GM12873 (cell line): ENCODE measurements around the gene DUS1L.

ENCODE experiments used
- TF ChIP-seq, protein P1 (sequence below): IDR thresholded peaks from 2 replicates; pipeline ENCODE4 v1.5.1; 2012; ENCODE audit warnings: low read depth, mild to moderate bottlenecking, moderate library complexity, low read length, control low read depth; ENCODE audit not compliant: insufficient read depth; ENCODE audit errors: missing control alignments

Gene DUS1L

DNA sequence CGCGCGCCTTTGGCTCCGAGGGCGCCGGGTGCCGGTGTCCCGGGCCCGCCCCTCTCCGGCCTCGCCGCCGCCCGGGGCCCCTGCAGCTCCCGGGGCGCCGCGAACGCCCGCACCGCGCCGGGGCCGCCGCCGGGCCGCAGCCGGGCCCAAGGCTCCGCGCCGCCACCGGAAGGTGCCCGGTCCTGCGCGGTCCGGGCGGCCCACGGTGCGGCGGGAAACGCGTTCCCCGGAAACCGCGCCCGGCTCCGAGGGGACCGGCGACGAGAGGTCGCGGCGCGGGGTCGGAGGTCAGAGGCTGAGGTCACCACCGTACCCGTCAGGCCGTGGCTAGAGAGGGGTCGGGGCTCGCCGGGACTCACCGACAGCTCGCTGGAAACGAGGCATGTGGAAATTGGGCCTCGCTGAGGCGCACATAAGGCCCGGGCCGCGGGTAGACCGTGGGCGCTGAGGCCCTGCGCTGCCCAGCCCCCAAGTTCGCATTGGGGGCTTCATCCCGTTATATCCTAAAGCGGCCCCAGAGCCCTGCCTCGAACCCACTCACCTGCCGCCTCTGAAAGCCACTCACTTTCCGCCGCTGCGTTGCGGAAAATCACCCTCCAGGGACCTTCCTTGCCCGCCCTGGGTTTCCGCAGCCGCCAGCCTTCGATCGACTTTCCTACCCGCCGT, at the start of gene DUS1L:
Gene DUS1L (minus strand): TSS at position 167 of the 666 bp plus-strand sequence. CDS start 745 bp downstream, outside the sequence.
- TF ChIP-seq, protein P1, sequence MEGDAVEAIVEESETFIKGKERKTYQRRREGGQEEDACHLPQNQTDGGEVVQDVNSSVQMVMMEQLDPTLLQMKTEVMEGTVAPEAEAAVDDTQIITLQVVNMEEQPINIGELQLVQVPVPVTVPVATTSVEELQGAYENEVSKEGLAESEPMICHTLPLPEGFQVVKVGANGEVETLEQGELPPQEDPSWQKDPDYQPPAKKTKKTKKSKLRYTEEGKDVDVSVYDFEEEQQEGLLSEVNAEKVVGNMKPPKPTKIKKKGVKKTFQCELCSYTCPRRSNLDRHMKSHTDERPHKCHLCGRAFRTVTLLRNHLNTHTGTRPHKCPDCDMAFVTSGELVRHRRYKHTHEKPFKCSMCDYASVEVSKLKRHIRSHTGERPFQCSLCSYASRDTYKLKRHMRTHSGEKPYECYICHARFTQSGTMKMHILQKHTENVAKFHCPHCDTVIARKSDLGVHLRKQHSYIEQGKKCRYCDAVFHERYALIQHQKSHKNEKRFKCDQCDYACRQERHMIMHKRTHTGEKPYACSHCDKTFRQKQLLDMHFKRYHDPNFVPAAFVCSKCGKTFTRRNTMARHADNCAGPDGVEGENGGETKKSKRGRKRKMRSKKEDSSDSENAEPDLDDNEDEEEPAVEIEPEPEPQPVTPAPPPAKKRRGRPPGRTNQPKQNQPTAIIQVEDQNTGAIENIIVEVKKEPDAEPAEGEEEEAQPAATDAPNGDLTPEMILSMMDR: no peak

- TF ChIP-seq, protein P1: no peak
Observed at GRCh38 chr17:82114872-82115271, 49.3 kb upstream of the DUS1L start.

DNA sequence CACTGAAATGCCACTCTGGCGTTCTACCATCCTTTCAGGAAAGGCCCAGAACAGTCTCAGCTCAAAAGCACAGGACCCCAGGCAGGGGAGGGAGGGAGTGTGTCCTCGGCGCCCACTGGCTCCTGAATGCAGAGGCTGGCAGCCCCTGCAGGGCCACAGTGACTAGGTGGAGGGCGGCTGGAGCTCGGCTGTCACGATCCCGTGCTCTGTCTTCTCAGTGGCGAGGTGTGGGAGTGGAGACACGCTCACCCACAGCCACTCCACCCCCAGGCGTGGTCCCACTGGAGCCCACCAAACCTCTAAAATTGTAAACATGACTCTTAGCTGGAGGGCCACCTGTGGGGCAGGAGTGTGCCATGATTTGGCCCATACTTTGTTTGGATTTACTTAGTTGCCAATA, 48.8 kb upstream of the DUS1L start:
- TF ChIP-seq, protein P1: no peak

DNA sequence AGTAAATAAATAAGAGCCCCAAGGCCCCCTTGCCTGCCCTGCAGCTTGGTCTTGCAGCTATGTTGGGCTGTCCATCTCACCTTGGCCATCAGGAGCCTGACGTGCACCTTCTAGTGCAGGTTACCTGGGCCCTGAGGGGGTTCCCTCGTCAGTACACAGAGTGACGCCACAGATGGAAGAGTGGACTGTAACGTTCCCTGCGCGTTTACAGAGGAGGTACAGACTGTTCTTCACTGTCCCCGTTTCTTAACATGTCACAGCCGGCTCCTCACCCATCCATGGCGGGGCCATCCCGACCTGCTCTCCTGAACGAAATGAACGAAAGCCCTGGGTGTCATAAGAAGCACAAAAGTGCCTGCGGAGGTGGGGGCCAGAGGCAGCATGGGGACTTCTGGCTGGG, 48.3 kb upstream of the DUS1L start:
- TF ChIP-seq, protein P1: no peak

- TF ChIP-seq, protein P1: no peak
Observed at GRCh38 chr17:82113422-82113821, 47.8 kb upstream of the DUS1L start.

- TF ChIP-seq, protein P1: no peak
Observed at GRCh38 chr17:82112914-82113311, 47.3 kb upstream of the DUS1L start.

DNA sequence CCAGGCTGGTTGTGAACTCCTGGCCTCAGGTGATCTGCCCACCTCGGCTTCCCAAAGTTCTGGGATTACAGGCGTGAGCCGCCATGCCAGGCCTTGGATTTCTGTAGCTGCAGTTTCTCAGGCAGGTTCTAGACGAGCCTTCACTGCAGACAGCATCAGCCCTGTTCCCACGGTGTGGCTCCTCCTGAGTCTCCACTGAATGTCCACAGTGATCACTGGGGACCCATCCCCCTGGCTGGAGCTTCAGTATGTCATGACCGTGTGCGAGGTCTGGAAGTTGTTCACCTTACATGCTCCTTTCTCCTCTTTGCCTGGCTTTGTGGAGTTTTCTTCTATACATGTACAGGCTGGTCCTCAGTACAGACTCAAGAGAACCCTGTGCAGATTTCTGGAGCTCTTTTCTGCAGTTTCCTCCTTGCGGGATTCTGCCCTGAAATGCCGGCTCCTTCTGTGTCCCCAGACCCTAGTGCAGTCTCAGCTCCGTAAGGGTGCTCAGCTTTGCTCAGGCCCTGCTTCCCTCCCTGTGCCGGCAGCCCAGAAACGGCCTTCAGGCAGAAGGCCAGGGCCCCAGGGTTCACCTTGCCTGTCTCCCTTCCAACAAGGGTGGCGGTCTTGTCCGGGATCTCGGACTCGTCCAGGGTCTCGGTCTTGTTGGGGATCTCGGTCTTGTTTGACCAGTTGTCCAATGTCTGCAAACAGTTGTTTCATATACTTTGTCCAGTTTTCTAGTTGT, 46.7 kb upstream of the DUS1L start:
- TF ChIP-seq, protein P1: no peak
